IMR-90 (cell line): Measurements from ENCODE around the gene LPA. TPM values are rescaled to one million over a fixed set of nuclear protein-coding genes. Genes with fewer than 3 reads are reported as not detected.

Experiments
- ATAC-seq: fragments of 200-7000 bp; cut with Tn5 transposase; 2 replicates; pipeline ENCODE4 v1.9.1; 2020; ENCODE audit warnings: low read depth, mild to moderate bottlenecking, moderate library complexity
- BruUV-seq: library from RNA; stranded (reverse); fragments of 400-500 nt; replicated peaks from 2 replicates; lab custom pipeline; 2021; lab: Mats Ljungman, UMichigan
- CTCF ChIA-PET: fragments of 300-600 bp; formaldehyde crosslinking; extraction: SDS; loops from one replicate; lab custom pipeline; 2021; ENCODE audit warnings: antibody characterized with exemption; lab: Yijun Ruan, JAX
- POLR2A ChIA-PET: fragments of 300-600 bp; sonication (Branson Sonifier 250); formaldehyde crosslinking; loops from one replicate; lab custom pipeline; 2022; ENCODE audit warnings: antibody characterized with exemption; ENCODE audit not compliant: unreplicated experiment; lab: Charles Lee
- DNase-seq: peaks from one replicate; pipeline ENCODE4 v3.0.0; 2013
- H2AFZ ChIP-seq: replicated peaks from 2 replicates; pipeline ENCODE3; 2013; ENCODE audit warnings: low read length, mild to moderate bottlenecking; ENCODE audit not compliant: poor library complexity
- H2AK5ac ChIP-seq: 2 replicates; pipeline ENCODE4 v1.6.1; 2013; ENCODE audit warnings: low read depth, low read length, inconsistent platforms
- H2AK9ac ChIP-seq: replicated peaks from 2 replicates; pipeline ENCODE3; 2013; ENCODE audit warnings: mild to moderate bottlenecking, low read depth, low read length, moderate library complexity; ENCODE audit not compliant: poor library complexity
- H2BK120ac ChIP-seq: 2 replicates; pipeline ENCODE4 v1.6.1; 2013; ENCODE audit warnings: low read depth, low read length, inconsistent platforms
- H2BK15ac ChIP-seq: 3 replicates; pipeline ENCODE4 v1.6.1; 2013; ENCODE audit warnings: low read depth, low read length, inconsistent platforms
- H2BK20ac ChIP-seq: 2 replicates; pipeline ENCODE4 v1.6.1; 2013; ENCODE audit warnings: low read depth, mild to moderate bottlenecking, inconsistent platforms, low read length, moderate library complexity
- H2BK5ac ChIP-seq: 2 replicates; pipeline ENCODE4 v1.6.1; 2013; ENCODE audit warnings: mild to moderate bottlenecking, low read depth, low read length, inconsistent platforms; ENCODE audit not compliant: poor library complexity, severe bottlenecking
- H3K14ac ChIP-seq: replicated peaks from 2 replicates; pipeline ENCODE4 v1.6.1; 2013; ENCODE audit warnings: low read depth, low read length, inconsistent platforms
- H3K18ac ChIP-seq: 2 replicates; pipeline ENCODE4 v1.6.1; 2013; ENCODE audit warnings: low read depth, low read length, control low read depth
- H3K23ac ChIP-seq: 2 replicates; pipeline ENCODE4 v1.6.1; 2013; ENCODE audit warnings: low read depth, low read length, inconsistent platforms
- H3K27ac ChIP-seq: 2 replicates; pipeline ENCODE4 v1.5.1; 2013; ENCODE audit warnings: mild to moderate bottlenecking, control low read depth, low read length; ENCODE audit not compliant: insufficient read depth
- H3K27me3 ChIP-seq: 2 replicates; pipeline ENCODE4 v1.6.1; 2013; ENCODE audit warnings: low read length; ENCODE audit not compliant: control insufficient read depth, insufficient read depth
- H3K36me3 ChIP-seq: 2 replicates; pipeline ENCODE4 v1.6.1; 2013; ENCODE audit warnings: low read length, mixed read lengths; ENCODE audit not compliant: control insufficient read depth, insufficient read depth
- H3K4ac ChIP-seq: 2 replicates; pipeline ENCODE4 v1.6.1; 2013; ENCODE audit warnings: low read depth, low read length, inconsistent platforms
- H3K4me1 ChIP-seq: 2 replicates; pipeline ENCODE4 v1.6.1; 2013; ENCODE audit warnings: low read length, mixed read lengths; ENCODE audit not compliant: control insufficient read depth, insufficient read depth
- H3K4me2 ChIP-seq: 2 replicates; pipeline ENCODE4 v1.6.1; 2013; ENCODE audit warnings: low read depth, mild to moderate bottlenecking, control low read depth, low read length, moderate library complexity
- H3K4me3 ChIP-seq: 2 replicates; pipeline ENCODE4 v1.5.1; 2013; ENCODE audit warnings: low read depth, mild to moderate bottlenecking, control low read depth, low read length, moderate library complexity; ENCODE audit not compliant: insufficient read depth
- H3K56ac ChIP-seq: 2 replicates; pipeline ENCODE4 v1.6.1; 2013; ENCODE audit warnings: low read length, inconsistent platforms; ENCODE audit not compliant: insufficient read depth; ENCODE audit errors: extremely low read depth
- H3K79me1 ChIP-seq, 2 experiments: 2 replicates each; pipeline ENCODE4 v1.6.1; 2013; ENCODE audit warnings: low read length in 2 of 2, inconsistent platforms in 1 of 2, low read depth in 1 of 2
- H3K9ac ChIP-seq: 2 replicates; pipeline ENCODE4 v1.6.1; 2013; ENCODE audit warnings: low read depth, low read length, control low read depth
- H3K9me1 ChIP-seq: 2 replicates; pipeline ENCODE4 v1.6.1; 2013; ENCODE audit warnings: low read length, inconsistent platforms; ENCODE audit not compliant: insufficient read depth
- H3K9me3 ChIP-seq: 2 replicates; pipeline ENCODE4 v1.6.1; 2013; ENCODE audit warnings: low read length; ENCODE audit not compliant: control insufficient read depth, insufficient read depth
- H4K20me1 ChIP-seq: 2 replicates; pipeline ENCODE4 v1.6.1; 2013; ENCODE audit warnings: low read length, inconsistent platforms; ENCODE audit not compliant: insufficient read depth
- H4K5ac ChIP-seq: 2 replicates; pipeline ENCODE4 v1.6.1; 2013; ENCODE audit warnings: mild to moderate bottlenecking, low read depth, low read length, control low read depth
- H4K8ac ChIP-seq, 2 experiments: 2 replicates each; pipeline ENCODE4 v1.6.1; 2013; ENCODE audit warnings: low read depth in 2 of 2, low read length in 2 of 2, control low read depth in 1 of 2, inconsistent platforms in 1 of 2
- H4K91ac ChIP-seq: 2 replicates; pipeline ENCODE4 v1.6.1; 2013; ENCODE audit warnings: low read depth, low read length, inconsistent platforms; ENCODE audit not compliant: insufficient read depth
- CEBPB ChIP-seq: IDR thresholded peaks from 2 replicates; pipeline ENCODE4 v1.6.1; 2012; ENCODE audit warnings: low read depth, low read length, improper control_type of control experiment
- FOS ChIP-seq: fragments of 150-350 bp; IDR thresholded peaks from 2 replicates; pipeline ENCODE4 v1.6.1; 2016; ENCODE audit warnings: low read depth, low read length
- MAZ ChIP-seq: IDR thresholded peaks from 2 replicates; pipeline ENCODE4 v1.6.1; 2012; ENCODE audit warnings: low read depth, mild to moderate bottlenecking, low read length, improper control_type of control experiment, moderate library complexity, borderline replicate concordance
- NFE2L2 ChIP-seq: fragments of 150-350 bp; IDR thresholded peaks from 2 replicates; pipeline ENCODE4 v1.6.1; 2016; ENCODE audit warnings: low read depth, mild to moderate bottlenecking, low read length
- POLR2A ChIP-seq: IDR thresholded peaks from 2 replicates; pipeline ENCODE4 v1.6.1; 2012; ENCODE audit warnings: mild to moderate bottlenecking, low read depth, low read length
- RAD21 ChIP-seq: IDR thresholded peaks from 2 replicates; pipeline ENCODE4 v1.6.1; 2012; ENCODE audit warnings: low read length, improper control_type of control experiment
- SMC3 ChIP-seq: fragments of 150-350 bp; IDR thresholded peaks from 2 replicates; pipeline ENCODE4 v1.6.1; 2016; ENCODE audit warnings: low read depth, mild to moderate bottlenecking, antibody characterized with exemption, low read length, moderate library complexity
- WGBS, 2 experiments: methylation state at CpG; one replicate each; pipeline versions ENCODE4 v1.1.5 to v1.1.7; 2013; ENCODE audit warnings: missing lambda C conversion rate in 2 of 2; ENCODE audit not compliant: insufficient read length in 1 of 2; ENCODE audit errors: extremely low coverage in 2 of 2; 5-methylcytosine and 5-hydroxymethylcytosine counted together
- dilution Hi-C: fragments of 300-500 bp; cut with HindIII; formaldehyde crosslinking; loops from one replicate; pipeline ENCODE4 v1.14.3; 2018; ENCODE audit warnings: low sequenced_read_pairs; ENCODE audit not compliant: unreplicated experiment
- in situ Hi-C: fragments of 300-500 bp; cut with MboI; formaldehyde crosslinking; loops from 3 replicates; pipeline ENCODE4 v1.14.3; 2019; ENCODE audit warnings: low sequenced_read_pairs, inconsistent platforms, mixed read lengths
- intact Hi-C: fragments of 100-400 bp; cut with micrococcal nuclease; formaldehyde crosslinking; loops from 2 replicates; pipeline ENCODE4 v1.10.0; 2022
- polyA plus RNA-seq, 3 experiments: library from polyadenylated mRNA; depleted of rRNA; stranded (reverse); fragments of >200 nt; gene quantifications; 2 replicates each; pipeline ENCODE4 v1.2.3, GENCODE V29; 2012; ENCODE audit warnings: low replicate concordance in 1 of 3
- total RNA-seq: library from RNA; depleted of rRNA; stranded (reverse); fragments of >200 nt; gene quantifications from 2 replicates; pipeline ENCODE4 v1.2.3, GENCODE V29; 2012
- TF ChIP-seq, protein P1 (sequence below): fragments of 150-350 bp; IDR thresholded peaks from 2 replicates; pipeline ENCODE4 v1.6.1; 2016; ENCODE audit warnings: low read depth, mild to moderate bottlenecking, low read length, moderate library complexity, borderline replicate concordance
- TF ChIP-seq, protein P2 (sequence below): conservative IDR thresholded peaks from 2 replicates; pipeline ENCODE4 v1.5.1; 2012; ENCODE audit warnings: mild to moderate bottlenecking, low read depth, low read length, improper control_type of control experiment

Gene LPA
- total and polyA plus RNA-seq, 2 of the 4 experiments (the other 2 are of a cell fraction) = not detected

DNA sequence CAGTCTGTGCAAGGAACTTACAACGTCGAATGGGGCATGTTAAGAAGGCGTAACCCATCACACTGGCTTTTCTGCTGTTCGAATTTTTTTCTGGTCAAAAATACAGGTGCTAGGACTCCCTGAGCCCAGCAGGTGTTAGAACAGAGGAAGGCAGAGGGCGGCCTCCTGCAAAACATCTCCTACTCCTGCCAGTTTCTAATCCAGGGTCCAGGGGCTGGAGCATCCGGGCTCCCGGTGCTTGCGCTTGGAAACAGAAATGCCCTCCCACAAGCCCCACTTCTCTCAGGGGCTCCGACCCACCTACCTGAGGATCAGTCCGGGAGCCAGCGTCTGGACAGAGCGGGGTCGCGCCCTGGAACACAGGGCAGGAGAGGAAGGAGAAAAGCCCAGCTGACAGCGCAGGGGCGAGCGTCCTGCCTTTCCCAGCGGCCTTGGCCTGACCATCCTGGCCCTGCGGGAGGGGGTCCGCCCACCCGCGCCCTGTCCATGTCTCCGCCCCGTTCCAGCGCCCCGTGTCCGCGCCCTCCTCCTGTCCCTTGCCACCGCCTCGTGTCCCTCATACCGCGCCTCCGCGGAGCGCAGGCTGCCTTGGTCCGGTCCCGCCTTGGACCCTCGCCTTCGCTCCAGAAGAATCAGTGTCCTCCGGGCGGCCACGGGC lies 14.8 kb upstream of the LPA start:
- Histone ChIP-seq H3K4me1 (no peaks in the 10 kb centered on the region), H2BK5ac (no peak overlapping the region), H2BK120ac (no peak overlapping the region), H4K20me1 (no peaks in the 10 kb centered on the region), H3K9ac (no peak overlapping the region), H4K91ac (no peak overlapping the region), H3K18ac (no peak overlapping the region), H3K56ac (no peak overlapping the region), H4K5ac (no peak overlapping the region), H3K27me3 (no peaks in the 10 kb centered on the region), H2AFZ (no peak overlapping the region), H3K9me3 (peaks cover 10% of the 10 kb centered on the region), H3K36me3 (no peaks in the 10 kb centered on the region), H3K14ac (no peak overlapping the region), H3K4ac (no peak overlapping the region), H4K8ac (no peak overlapping the region), H2AK5ac (no peak overlapping the region), H3K9me1 (no peaks in the 10 kb centered on the region), H3K27ac (no peak overlapping the region), H2BK15ac (no peak overlapping the region), H2AK9ac (no peak overlapping the region), H3K79me1 (no peaks in the 10 kb centered on the region), H3K4me3 (no peak overlapping the region), H3K4me2 (no peak overlapping the region), H2BK20ac (no peak overlapping the region), H3K23ac (no peak overlapping the region)
- no peak for TF ChIP-seq RAD21
- no peak for TF ChIP-seq FOS
- TF ChIP-seq, protein P1, sequence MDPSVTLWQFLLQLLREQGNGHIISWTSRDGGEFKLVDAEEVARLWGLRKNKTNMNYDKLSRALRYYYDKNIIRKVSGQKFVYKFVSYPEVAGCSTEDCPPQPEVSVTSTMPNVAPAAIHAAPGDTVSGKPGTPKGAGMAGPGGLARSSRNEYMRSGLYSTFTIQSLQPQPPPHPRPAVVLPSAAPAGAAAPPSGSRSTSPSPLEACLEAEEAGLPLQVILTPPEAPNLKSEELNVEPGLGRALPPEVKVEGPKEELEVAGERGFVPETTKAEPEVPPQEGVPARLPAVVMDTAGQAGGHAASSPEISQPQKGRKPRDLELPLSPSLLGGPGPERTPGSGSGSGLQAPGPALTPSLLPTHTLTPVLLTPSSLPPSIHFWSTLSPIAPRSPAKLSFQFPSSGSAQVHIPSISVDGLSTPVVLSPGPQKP = no peak
- TF ChIP-seq CEBPB = no peak
- no peak for TF ChIP-seq NFE2L2
- TF ChIP-seq MAZ = no peak
- no peak for TF ChIP-seq SMC3
- TF ChIP-seq, protein P2, sequence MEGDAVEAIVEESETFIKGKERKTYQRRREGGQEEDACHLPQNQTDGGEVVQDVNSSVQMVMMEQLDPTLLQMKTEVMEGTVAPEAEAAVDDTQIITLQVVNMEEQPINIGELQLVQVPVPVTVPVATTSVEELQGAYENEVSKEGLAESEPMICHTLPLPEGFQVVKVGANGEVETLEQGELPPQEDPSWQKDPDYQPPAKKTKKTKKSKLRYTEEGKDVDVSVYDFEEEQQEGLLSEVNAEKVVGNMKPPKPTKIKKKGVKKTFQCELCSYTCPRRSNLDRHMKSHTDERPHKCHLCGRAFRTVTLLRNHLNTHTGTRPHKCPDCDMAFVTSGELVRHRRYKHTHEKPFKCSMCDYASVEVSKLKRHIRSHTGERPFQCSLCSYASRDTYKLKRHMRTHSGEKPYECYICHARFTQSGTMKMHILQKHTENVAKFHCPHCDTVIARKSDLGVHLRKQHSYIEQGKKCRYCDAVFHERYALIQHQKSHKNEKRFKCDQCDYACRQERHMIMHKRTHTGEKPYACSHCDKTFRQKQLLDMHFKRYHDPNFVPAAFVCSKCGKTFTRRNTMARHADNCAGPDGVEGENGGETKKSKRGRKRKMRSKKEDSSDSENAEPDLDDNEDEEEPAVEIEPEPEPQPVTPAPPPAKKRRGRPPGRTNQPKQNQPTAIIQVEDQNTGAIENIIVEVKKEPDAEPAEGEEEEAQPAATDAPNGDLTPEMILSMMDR = no peak
- no peak for TF ChIP-seq POLR2A
- ATAC-seq (no peak), DNase-seq (no peak)
- dilution Hi-C loops (no loop called here), intact Hi-C loops (no loop called here), in situ Hi-C loops (no loop called here)
- POLR2A ChIA-PET = no interaction called here
- 12% methylated on average over 19 of the region's 42 CpGs; no CpG with 5 or more reads in 1 of the 2 experiments for WGBS, 2 experiments
- CTCF ChIA-PET = no interaction called here
- no TSS peak for BruUV-seq
